BJ (cell line): ENCODE data around the gene AKR1D1. TPM values are rescaled to one million over a fixed set of nuclear protein-coding genes. Genes with fewer than 3 reads are reported as not detected.

Source experiments
- CTCF ChIA-PET: fragments of 350-600 bp; formaldehyde crosslinking; extraction: SDS; loops from one replicate; lab custom pipeline; 2021; ENCODE audit warnings: antibody characterized with exemption, inconsistent platforms; lab: Yijun Ruan, JAX
- POLR2A ChIA-PET: fragments of 300-600 bp; sonication (Branson Sonifier 250); formaldehyde crosslinking; extraction: SDS; loops from one replicate; lab custom pipeline; 2021; ENCODE audit warnings: antibody characterized with exemption; lab: Charles Lee
- DNase-seq: peaks from one replicate; pipeline ENCODE4 v3.0.0-alpha.2; 2011; ENCODE audit warnings: low read depth
- H3K27me3 ChIP-seq: 2 replicates; pipeline ENCODE4 v1.6.0; 2011; ENCODE audit warnings: low read length; ENCODE audit not compliant: control insufficient read depth, insufficient read depth
- H3K36me3 ChIP-seq: 2 replicates; pipeline ENCODE4 v1.5.1; 2011; ENCODE audit warnings: low read length; ENCODE audit not compliant: control insufficient read depth, insufficient read depth
- H3K4me3 ChIP-seq: 2 replicates; pipeline ENCODE4 v1.5.1; 2011; ENCODE audit warnings: low read depth, mild to moderate bottlenecking, control low read depth, low read length
- polyA plus RNA-seq: library from polyadenylated mRNA; depleted of rRNA; stranded (reverse); fragments of >200 nt; gene quantifications from 2 replicates; pipeline ENCODE4 v1.2.3, GENCODE V29; 2011
- TF ChIP-seq, protein P1 (sequence below): IDR thresholded peaks from 2 replicates; pipeline ENCODE4 v1.5.1; 2011; ENCODE audit warnings: low read depth, mild to moderate bottlenecking, control low read depth, inconsistent platforms, low read length, moderate library complexity; ENCODE audit not compliant: insufficient read depth

AKR1D1 gene
- polyA plus RNA-seq, 1 experiment, result not detected

DNA sequence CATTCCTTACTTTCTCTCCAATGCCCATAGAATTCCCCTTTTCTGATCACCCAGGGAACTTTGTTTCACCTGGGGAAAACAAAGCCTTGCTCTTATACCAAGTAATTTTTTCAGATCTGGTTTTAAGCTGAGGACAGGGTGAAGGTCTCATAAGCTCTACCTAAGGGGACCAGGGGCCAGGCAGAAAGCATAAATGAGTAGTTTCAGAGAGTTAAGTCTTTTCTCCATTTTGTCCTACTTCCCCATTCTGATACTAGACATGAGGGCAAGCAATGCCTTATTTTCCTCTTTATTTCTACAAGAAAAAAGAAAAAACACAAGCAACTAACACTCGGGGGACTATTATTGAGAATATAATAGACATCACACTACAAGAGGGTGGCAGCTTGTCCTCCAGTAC, 2.9 kb downstream of the AKR1D1 start:
- Histone ChIP-seq H3K4me3 (no peak overlapping the region), H3K36me3 (no peaks in the 10 kb centered on the region), H3K27me3 (no peaks in the 10 kb centered on the region)
- no peak for DNase-seq
- TF ChIP-seq, protein P1, sequence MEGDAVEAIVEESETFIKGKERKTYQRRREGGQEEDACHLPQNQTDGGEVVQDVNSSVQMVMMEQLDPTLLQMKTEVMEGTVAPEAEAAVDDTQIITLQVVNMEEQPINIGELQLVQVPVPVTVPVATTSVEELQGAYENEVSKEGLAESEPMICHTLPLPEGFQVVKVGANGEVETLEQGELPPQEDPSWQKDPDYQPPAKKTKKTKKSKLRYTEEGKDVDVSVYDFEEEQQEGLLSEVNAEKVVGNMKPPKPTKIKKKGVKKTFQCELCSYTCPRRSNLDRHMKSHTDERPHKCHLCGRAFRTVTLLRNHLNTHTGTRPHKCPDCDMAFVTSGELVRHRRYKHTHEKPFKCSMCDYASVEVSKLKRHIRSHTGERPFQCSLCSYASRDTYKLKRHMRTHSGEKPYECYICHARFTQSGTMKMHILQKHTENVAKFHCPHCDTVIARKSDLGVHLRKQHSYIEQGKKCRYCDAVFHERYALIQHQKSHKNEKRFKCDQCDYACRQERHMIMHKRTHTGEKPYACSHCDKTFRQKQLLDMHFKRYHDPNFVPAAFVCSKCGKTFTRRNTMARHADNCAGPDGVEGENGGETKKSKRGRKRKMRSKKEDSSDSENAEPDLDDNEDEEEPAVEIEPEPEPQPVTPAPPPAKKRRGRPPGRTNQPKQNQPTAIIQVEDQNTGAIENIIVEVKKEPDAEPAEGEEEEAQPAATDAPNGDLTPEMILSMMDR, result no peak
- CTCF ChIA-PET, result interaction anchor here (0.5 kb wide), 1 partner anchor 690 kb away, joined by 3 read pairs; no protein-coding TSS in a partner anchor
- POLR2A ChIA-PET, result no interaction called here

DNA sequence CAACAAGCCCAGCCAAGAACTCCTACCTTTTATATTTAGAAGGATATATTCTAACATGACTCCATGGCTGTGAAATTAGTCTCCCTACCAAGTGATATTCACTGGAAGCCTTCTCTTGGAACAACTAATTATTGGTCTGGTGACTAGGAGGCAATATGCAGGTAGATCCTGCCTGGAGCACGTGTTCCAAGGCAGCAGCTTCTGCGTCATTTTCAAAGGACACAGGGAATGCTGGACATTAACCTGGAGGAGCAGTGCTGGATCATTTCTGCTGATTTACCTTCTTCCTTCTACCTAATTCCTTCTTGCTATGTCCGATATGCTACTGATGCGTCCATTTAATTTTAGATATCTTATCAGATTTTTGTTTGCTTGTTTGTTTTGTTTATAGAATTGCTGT, 5.6 kb downstream of the AKR1D1 start:
- CTCF ChIA-PET, result no interaction called here
- H3K4me3 ChIP-seq, result no peak overlapping the region
- no peak for DNase-seq
- TF ChIP-seq, protein P1, result no peak
- H3K27me3 ChIP-seq, result no peaks in the 10 kb centered on the region
- no peaks in the 10 kb centered on the region for H3K36me3 ChIP-seq
- POLR2A ChIA-PET, result no interaction called here

DNA sequence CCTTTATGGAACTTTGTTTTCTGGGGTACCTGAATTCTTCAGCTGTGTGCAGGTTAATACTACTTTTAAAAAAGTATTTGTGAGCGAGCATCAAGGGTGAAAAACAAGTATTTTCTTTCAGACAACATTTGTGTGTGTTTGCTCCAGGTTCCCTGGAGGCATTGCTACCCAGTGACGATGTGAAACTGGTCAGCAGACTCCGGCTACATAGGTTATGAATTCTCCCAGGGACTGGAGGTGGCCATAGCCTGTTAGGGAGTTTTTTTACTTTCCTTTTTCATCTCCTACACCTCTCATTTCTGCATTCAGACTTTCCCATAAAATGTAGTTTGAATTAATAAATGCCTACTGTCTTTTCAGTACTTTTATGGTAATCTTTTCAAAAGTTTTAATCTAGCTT, 7.6 kb downstream of the AKR1D1 start:
- ChIA-PET POLR2A (no interaction called here), CTCF (no interaction called here)
- H3K4me3 ChIP-seq, result no peak overlapping the region
- DNase-seq, result no peak
- no peaks in the 10 kb centered on the region for H3K27me3 ChIP-seq
- TF ChIP-seq, protein P1, result no peak
- no peaks in the 10 kb centered on the region for H3K36me3 ChIP-seq

DNA sequence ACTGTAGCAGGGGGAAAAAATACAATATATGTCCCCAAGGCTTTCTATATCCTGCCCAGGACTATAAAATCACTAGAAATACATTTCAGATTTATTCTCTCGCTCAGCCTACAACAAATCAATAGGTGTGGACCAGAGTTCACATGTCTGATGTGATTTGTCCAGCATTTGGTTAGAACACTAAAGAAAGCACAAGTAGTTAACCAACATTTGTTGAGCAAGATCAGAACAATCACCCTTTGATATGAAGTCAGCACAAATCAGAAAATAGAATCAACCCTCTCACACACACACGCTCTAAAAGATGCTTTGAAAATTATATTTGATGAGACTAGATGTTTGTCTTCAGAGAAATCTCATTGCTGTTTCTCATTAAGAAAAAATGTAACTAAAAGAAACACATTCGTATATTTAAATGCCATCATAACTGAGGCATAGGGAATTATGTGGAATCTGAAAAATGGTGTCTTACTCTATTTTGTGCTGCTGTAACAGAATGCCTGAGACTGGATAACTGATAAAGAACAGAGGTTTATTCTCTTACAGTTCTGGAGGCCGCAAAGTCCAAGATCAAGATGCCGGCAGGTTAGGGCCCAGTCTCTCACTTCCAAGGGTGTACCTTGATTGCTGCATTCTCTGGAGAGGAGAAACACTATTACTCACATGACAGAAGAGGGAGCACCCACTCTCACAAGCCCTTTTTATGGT, 10.5 kb downstream of the AKR1D1 start:
- no peaks in the 10 kb centered on the region for H3K36me3 ChIP-seq
- no peak for DNase-seq
- CTCF ChIA-PET, result no interaction called here

DNA sequence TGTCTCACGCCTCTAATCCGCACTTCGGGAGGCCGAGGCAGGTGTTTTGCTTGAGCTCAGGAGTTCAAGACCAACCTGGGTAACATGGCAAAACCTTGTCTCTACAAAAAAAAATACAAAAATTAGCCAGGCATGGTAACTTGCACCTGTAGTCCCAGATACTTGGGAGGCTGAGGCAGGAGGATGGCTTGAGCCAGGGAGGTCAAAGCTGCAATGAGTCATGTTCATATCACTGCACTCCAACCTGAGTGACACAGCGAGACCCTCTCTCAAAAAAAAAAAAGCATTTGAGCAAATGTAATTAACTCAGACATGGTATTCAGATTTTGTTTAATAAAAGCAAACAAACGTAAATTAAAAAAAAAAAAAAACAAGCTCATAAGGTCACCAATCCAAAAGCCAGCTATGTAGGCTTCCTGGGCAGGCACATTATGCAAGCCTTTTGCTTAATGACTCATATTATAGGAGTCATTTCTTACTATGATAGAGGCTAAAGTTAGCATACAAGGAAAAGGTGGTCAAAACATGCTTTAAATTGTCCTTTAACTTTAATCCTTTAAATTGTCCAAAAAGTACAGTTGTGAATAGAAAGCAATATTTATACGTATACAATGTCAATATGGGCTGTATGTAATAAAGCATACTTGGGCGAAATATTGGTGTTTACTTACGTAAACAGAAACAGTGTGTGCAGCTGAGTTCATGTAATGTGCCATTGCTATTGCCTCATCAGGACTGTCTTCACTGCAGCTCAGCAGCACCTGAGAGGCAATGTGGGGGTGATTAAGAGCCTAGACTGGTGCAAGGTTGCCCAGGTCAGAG, 13.0 kb downstream of the AKR1D1 start:
- TF ChIP-seq, protein P1, result no peak
- DNase-seq, result no peak
- CTCF ChIA-PET, result no interaction called here
- POLR2A ChIA-PET, result no interaction called here
- Histone ChIP-seq H3K4me3 (no peak overlapping the region), H3K27me3 (no peaks in the 10 kb centered on the region), H3K36me3 (no peaks in the 10 kb centered on the region)

More for the DNA sequence above, 10.5 kb downstream of the AKR1D1 start:
- TF ChIP-seq, protein P1, result no peak
- H3K27me3 ChIP-seq, result no peaks in the 10 kb centered on the region
- H3K4me3 ChIP-seq, result no peak overlapping the region
- POLR2A ChIA-PET, result no interaction called here
